ENCODE results near the gene SAMD4A.

SAMD4A gene

GRCh38 chr14:54674046-54674741 is 107.3 kb downstream of the SAMD4A start:
- peaks cover 7% of the 10 kb centered on the region for H3K36me3 ChIP-seq (ENCODE audit: insufficient read depth, insufficient read length, low read length)
- no peaks in the 10 kb centered on the region for H3K27me3 ChIP-seq (ENCODE audit: insufficient read depth, insufficient read length)
- no peak overlapping the region for H3K4me3 ChIP-seq (ENCODE audit: insufficient read length, low read depth)
- H3K4me1 ChIP-seq (ENCODE audit: insufficient read depth, insufficient read length) = peaks cover 10% of the 10 kb centered on the region
- no peak for DNase-seq (ENCODE audit: low read depth, low spot score)
- TF ChIP-seq YY1 (IDR thresholded peaks at IDR 0.05; ENCODE audit: insufficient read depth, insufficient read length) (no peak), SUZ12 (IDR thresholded peaks at IDR 0.05; ENCODE audit: extremely low read depth, insufficient read depth, insufficient read length) (no peak), ZNF274 (IDR thresholded peaks at IDR 0.05; ENCODE audit: low read depth, low read length) (no peak)
- H3K9me3 ChIP-seq (ENCODE audit: insufficient read depth, low read length) = no peaks in the 10 kb centered on the region
- no peak overlapping the region for H3K9ac ChIP-seq (ENCODE audit: insufficient read length, low read depth)

- peaks cover 7% of the 10 kb centered on the region for H3K4me1 ChIP-seq (ENCODE audit: insufficient read depth, insufficient read length)
- H3K36me3 ChIP-seq (ENCODE audit: insufficient read depth, insufficient read length, low read length) = peaks cover 5% of the 10 kb centered on the region
- no peak for DNase-seq (ENCODE audit: low read depth, low spot score)
- TF ChIP-seq YY1 (IDR thresholded peaks at IDR 0.05; ENCODE audit: insufficient read depth, insufficient read length) (no peak), ZNF274 (IDR thresholded peaks at IDR 0.05; ENCODE audit: low read depth, low read length) (no peak), SUZ12 (IDR thresholded peaks at IDR 0.05; ENCODE audit: extremely low read depth, insufficient read depth, insufficient read length) (no peak)
- no peaks in the 10 kb centered on the region for H3K27me3 ChIP-seq (ENCODE audit: insufficient read depth, insufficient read length)
- H3K9me3 ChIP-seq (ENCODE audit: insufficient read depth, low read length) = no peaks in the 10 kb centered on the region
- H3K4me3 ChIP-seq (ENCODE audit: insufficient read length, low read depth) = no peak overlapping the region
- H3K9ac ChIP-seq (ENCODE audit: insufficient read length, low read depth) = no peak overlapping the region
These were observed 108.6 kb downstream of the SAMD4A start for GRCh38 chr14:54675236-54676128.

GRCh38 chr14:54676812-54677708 is 110.1 kb downstream of the SAMD4A start:
- TF ChIP-seq YY1 (IDR thresholded peaks at IDR 0.05; ENCODE audit: insufficient read depth, insufficient read length) (no peak), SUZ12 (IDR thresholded peaks at IDR 0.05; ENCODE audit: extremely low read depth, insufficient read depth, insufficient read length) (no peak), ZNF274 (IDR thresholded peaks at IDR 0.05; ENCODE audit: low read depth, low read length) (no peak)
- Histone ChIP-seq H3K4me3 (ENCODE audit: insufficient read length, low read depth) (no peak overlapping the region), H3K9me3 (ENCODE audit: insufficient read depth, low read length) (no peaks in the 10 kb centered on the region), H3K4me1 (ENCODE audit: insufficient read depth, insufficient read length) (peaks cover 5% of the 10 kb centered on the region), H3K27me3 (ENCODE audit: insufficient read depth, insufficient read length) (no peaks in the 10 kb centered on the region), H3K36me3 (ENCODE audit: insufficient read depth, insufficient read length, low read length) (no peaks in the 10 kb centered on the region), H3K9ac (ENCODE audit: insufficient read length, low read depth) (no peak overlapping the region)
- peak; percentile 80 for DNase-seq (ENCODE audit: low read depth, low spot score)

- no peak for TF ChIP-seq ZNF274 (IDR thresholded peaks at IDR 0.05; ENCODE audit: low read depth, low read length)
- no peak for TF ChIP-seq SUZ12 (IDR thresholded peaks at IDR 0.05; ENCODE audit: extremely low read depth, insufficient read depth, insufficient read length)
- no peak for TF ChIP-seq YY1 (IDR thresholded peaks at IDR 0.05; ENCODE audit: insufficient read depth, insufficient read length)
- Histone ChIP-seq H3K4me1 (ENCODE audit: insufficient read depth, insufficient read length) (peaks cover 6% of the 10 kb centered on the region), H3K4me3 (ENCODE audit: insufficient read length, low read depth) (no peak overlapping the region), H3K27me3 (ENCODE audit: insufficient read depth, insufficient read length) (no peaks in the 10 kb centered on the region), H3K9ac (ENCODE audit: insufficient read length, low read depth) (no peak overlapping the region), H3K9me3 (ENCODE audit: insufficient read depth, low read length) (0 out of 2 replicates have a peak, but pooled peaks cover 5% of the 10 kb centered on the region), H3K36me3 (ENCODE audit: insufficient read depth, insufficient read length, low read length) (peaks cover 4% of the 10 kb centered on the region)
- no peak for DNase-seq (ENCODE audit: low read depth, low spot score)
These were observed 113.7 kb downstream of the SAMD4A start for GRCh38 chr14:54680651-54681050.

- Histone ChIP-seq H3K4me3 (ENCODE audit: insufficient read length, low read depth) (no peak overlapping the region), H3K4me1 (ENCODE audit: insufficient read depth, insufficient read length) (peaks cover 3% of the 10 kb centered on the region), H3K36me3 (ENCODE audit: insufficient read depth, insufficient read length, low read length) (peaks cover 4% of the 10 kb centered on the region), H3K9me3 (ENCODE audit: insufficient read depth, low read length) (peaks cover 8% of the 10 kb centered on the region; the same call in 1 of the 2 replicates), H3K27me3 (ENCODE audit: insufficient read depth, insufficient read length) (no peaks in the 10 kb centered on the region), H3K9ac (ENCODE audit: insufficient read length, low read depth) (no peak overlapping the region)
- no peak for DNase-seq (ENCODE audit: low read depth, low spot score)
- TF ChIP-seq YY1 (IDR thresholded peaks at IDR 0.05; ENCODE audit: insufficient read depth, insufficient read length) (no peak), SUZ12 (IDR thresholded peaks at IDR 0.05; ENCODE audit: extremely low read depth, insufficient read depth, insufficient read length) (no peak), ZNF274 (IDR thresholded peaks at IDR 0.05; ENCODE audit: low read depth, low read length) (no peak)
These were observed 114.9 kb downstream of the SAMD4A start for GRCh38 chr14:54681811-54682261.

GRCh38 chr14:54682578-54682977 is 115.7 kb downstream of the SAMD4A start:
- H3K36me3 ChIP-seq (ENCODE audit: insufficient read depth, insufficient read length, low read length) = peaks cover 4% of the 10 kb centered on the region
- no peak overlapping the region for H3K4me3 ChIP-seq (ENCODE audit: insufficient read length, low read depth)
- no peaks in the 10 kb centered on the region for H3K27me3 ChIP-seq (ENCODE audit: insufficient read depth, insufficient read length)
- H3K9ac ChIP-seq (ENCODE audit: insufficient read length, low read depth) = no peak overlapping the region
- peaks cover 8% of the 10 kb centered on the region; the same call in 1 of the 2 replicates for H3K9me3 ChIP-seq (ENCODE audit: insufficient read depth, low read length)
- TF ChIP-seq ZNF274 (IDR thresholded peaks at IDR 0.05; ENCODE audit: low read depth, low read length) (no peak), YY1 (IDR thresholded peaks at IDR 0.05; ENCODE audit: insufficient read depth, insufficient read length) (no peak), SUZ12 (IDR thresholded peaks at IDR 0.05; ENCODE audit: extremely low read depth, insufficient read depth, insufficient read length) (no peak)
- DNase-seq (ENCODE audit: low read depth, low spot score) = no peak
- H3K4me1 ChIP-seq (ENCODE audit: insufficient read depth, insufficient read length) = peaks cover 3% of the 10 kb centered on the region
